Thoracic aorta (tissue), 2 donors: ENCODE measurements around the gene NELFCD. TPM values are rescaled to one million over a fixed set of nuclear protein-coding genes. Genes with fewer than 3 reads are reported as not detected.

Source experiments
- ATAC-seq: fragments of 150-250 bp; one replicate; pipeline ENCODE4 v1.8.0; 2017; ENCODE audit warnings: low read depth; ENCODE audit not compliant: insufficient number of reproducible peaks, low FRiP score
- DNase-seq: peaks from one replicate; pipeline ENCODE4 v3.0.0-alpha.2; 2020; ENCODE audit warnings: low spot score
- H3K27ac ChIP-seq, 2 donors: fragments of 200-600 bp; sonication (generic); 1 replicate in 1 of 2; 2 replicates in 1 of 2; pipeline ENCODE4 v1.5.1; 2016; ENCODE audit warnings: mild to moderate bottlenecking in 2 of 2, moderate library complexity in 2 of 2
- H3K27me3 ChIP-seq: fragments of 200-600 bp; sonication (generic); replicated peaks from 2 replicates; pipeline ENCODE4 v1.6.0; 2016; ENCODE audit warnings: mild to moderate bottlenecking; ENCODE audit not compliant: insufficient read depth
- H3K36me3 ChIP-seq: fragments of 200-600 bp; sonication (generic); one replicate; pipeline ENCODE4 v1.5.1; 2016
- H3K4me1 ChIP-seq, 2 donors: fragments of 200-600 bp; sonication (generic); 1 replicate in 1 of 2; 2 replicates in 1 of 2; pipeline versions ENCODE4 v1.5.1 to v1.6.0; 2016; ENCODE audit warnings: low read depth in 2 of 2, mild to moderate bottlenecking in 1 of 2; ENCODE audit not compliant: control insufficient read depth in 1 of 2
- H3K4me3 ChIP-seq: fragments of 200-600 bp; sonication (generic); 2 replicates; pipeline ENCODE4 v1.5.1; 2016; ENCODE audit warnings: mild to moderate bottlenecking
- H3K9me3 ChIP-seq: fragments of 200-600 bp; sonication (generic); 2 replicates; pipeline ENCODE4 v1.5.1; 2016
- total RNA-seq, 2 donors: library from RNA; depleted of rRNA; stranded (reverse); fragments of >200 nt; gene quantifications; one replicate each; pipeline versions ENCODE4 v1.1.0 to v1.2.3, GENCODE V29; 2016
- TF ChIP-seq, protein P1 (sequence below): fragments of 200-600 bp; sonication (generic); IDR thresholded peaks from one replicate; pipeline ENCODE4 v1.5.1; 2019; ENCODE audit warnings: antibody characterized with exemption

The NELFCD gene
- total RNA-seq, 2 donors from 2014 or later = 50.9 to 52.6 TPM

DNA sequence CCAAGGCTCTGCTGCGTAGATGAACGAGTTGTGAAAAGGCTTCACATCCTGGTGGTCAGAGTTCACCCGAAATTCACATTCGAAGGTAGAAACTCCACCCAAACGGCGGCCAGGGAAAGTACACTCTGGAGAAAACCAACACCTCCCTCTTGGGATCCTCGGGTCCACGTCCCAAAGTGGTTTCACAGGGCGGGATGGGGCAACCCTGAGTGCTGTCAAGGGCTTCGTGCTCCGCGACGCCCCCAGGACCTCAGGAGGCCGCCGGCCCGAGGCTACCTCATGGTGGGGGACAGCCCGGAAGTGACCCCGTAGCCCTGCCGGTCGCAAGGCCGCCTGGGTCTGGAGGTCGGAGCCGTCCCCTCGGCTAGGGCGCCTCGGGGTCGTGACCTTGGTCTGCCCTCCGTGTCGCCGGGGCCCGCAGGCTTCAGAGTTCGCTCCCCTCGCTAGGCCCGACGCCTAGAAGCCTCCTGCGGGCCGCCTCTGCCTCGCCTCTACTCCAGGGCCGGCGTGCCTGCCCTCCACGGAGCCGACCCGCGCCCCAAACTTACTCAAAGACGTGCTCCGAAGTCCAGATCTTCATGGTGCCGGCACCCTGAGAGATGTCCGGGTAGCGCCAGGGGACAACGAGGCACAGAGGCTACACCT is 61.2 kb downstream of the NELFCD start, which contains the start of gene PRELID3B:
TSS of gene PRELID3B (minus strand) at position 636 of the 645 bp plus-strand sequence. CDS start at position 580, 56 bp downstream.
- no peak for DNase-seq

DNA sequence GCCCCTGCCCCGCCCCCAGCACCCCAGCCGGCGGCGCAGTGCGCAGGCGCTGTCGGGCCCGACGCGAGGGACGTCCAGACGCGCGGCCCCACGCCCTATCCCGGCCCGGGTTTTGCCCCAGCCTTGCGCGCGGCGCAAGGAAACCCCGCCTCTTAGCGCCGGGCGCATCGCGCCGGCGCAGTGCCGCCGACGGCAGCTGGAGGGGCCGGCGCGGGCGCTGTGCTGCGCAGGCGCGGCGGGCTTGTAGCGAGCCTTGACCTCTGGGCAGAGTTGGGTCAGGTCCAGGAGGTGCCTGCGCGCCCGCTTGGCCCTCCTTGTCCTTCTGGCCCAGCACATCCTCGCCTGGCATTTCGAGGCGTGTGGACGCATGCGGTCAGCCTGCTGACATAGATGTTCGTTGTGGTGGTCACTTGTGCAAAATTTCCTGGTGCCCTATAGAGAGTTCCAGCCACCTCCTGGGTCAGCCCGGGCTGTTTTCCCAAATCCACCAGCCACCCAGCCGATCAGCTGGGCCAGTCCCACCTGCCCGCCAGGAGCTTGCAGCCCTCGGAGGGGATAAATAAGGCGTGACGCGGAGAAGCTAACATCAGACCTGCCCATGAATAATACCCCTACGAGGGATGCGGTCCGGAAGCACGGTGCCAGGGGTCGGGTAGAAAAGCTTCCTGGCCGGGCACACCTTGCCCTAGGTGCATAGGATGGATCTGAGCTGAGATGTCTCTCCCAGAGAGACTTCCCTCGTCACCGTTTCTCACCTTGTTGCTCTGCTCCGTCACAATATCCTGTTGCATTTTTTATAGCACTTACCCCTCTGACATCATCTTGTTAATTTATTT is 62.0 kb downstream of the NELFCD start:
- H3K36me3 ChIP-seq = no peaks in the 10 kb centered on the region
- H3K27ac ChIP-seq = peak overlapping the region; percentile 57
- peak overlapping the region; percentile 98 for H3K4me3 ChIP-seq
- peaks cover 16 to 24% of the 10 kb centered on the region in 2 donors for H3K4me1 ChIP-seq
- ATAC-seq (peak; percentile 98), DNase-seq (peak; percentile 59)
- TF ChIP-seq, protein P1, sequence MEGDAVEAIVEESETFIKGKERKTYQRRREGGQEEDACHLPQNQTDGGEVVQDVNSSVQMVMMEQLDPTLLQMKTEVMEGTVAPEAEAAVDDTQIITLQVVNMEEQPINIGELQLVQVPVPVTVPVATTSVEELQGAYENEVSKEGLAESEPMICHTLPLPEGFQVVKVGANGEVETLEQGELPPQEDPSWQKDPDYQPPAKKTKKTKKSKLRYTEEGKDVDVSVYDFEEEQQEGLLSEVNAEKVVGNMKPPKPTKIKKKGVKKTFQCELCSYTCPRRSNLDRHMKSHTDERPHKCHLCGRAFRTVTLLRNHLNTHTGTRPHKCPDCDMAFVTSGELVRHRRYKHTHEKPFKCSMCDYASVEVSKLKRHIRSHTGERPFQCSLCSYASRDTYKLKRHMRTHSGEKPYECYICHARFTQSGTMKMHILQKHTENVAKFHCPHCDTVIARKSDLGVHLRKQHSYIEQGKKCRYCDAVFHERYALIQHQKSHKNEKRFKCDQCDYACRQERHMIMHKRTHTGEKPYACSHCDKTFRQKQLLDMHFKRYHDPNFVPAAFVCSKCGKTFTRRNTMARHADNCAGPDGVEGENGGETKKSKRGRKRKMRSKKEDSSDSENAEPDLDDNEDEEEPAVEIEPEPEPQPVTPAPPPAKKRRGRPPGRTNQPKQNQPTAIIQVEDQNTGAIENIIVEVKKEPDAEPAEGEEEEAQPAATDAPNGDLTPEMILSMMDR = no peak
- no peaks in the 10 kb centered on the region for H3K9me3 ChIP-seq
- H3K27me3 ChIP-seq = no peaks in the 10 kb centered on the region

More for the DNA sequence above, 61.2 kb downstream of the NELFCD start, which contains the start of gene PRELID3B:
- peak within 1 kb of the TSS; percentile 57 for H3K27ac ChIP-seq
- no peaks in the 10 kb centered on the region for H3K36me3 ChIP-seq
- TF ChIP-seq, protein P1 = no peak
- peaks cover 16 to 24% of the 10 kb centered on the region in 2 donors for H3K4me1 ChIP-seq
- ATAC-seq = no peak
- H3K4me3 ChIP-seq = peak within 1 kb of the TSS; percentile 98
- no peaks in the 10 kb centered on the region for H3K9me3 ChIP-seq
- H3K27me3 ChIP-seq = no peaks in the 10 kb centered on the region

DNA sequence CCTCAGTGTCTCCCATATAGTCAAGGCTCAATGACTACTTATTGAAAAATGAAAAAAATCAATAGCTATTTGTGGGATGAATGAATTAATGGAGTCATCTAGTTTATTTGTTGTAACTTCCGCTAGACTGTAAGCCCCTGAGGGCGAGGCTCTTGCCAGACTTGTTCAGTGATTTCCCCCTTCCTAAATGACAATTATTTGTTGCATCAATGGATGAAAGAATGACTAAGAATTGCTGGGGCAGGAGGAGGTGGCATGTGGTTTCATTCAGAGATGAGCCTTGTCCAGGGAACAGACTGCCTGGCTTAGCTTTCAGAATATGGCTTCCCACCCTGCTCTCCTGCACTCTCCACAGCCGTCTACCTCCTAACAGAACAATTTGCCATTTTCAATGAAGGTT is 62.6 kb downstream of the NELFCD start:
- TF ChIP-seq, protein P1 = no peak
- Histone ChIP-seq H3K9me3 (no peaks in the 10 kb centered on the region), H3K4me1 (peaks cover 16 to 24% of the 10 kb centered on the region in 2 donors), H3K4me3 (no peak overlapping the region), H3K27me3 (no peaks in the 10 kb centered on the region), H3K27ac (no peak overlapping the region), H3K36me3 (no peaks in the 10 kb centered on the region)
- ATAC-seq = no peak
- no peak for DNase-seq

DNA sequence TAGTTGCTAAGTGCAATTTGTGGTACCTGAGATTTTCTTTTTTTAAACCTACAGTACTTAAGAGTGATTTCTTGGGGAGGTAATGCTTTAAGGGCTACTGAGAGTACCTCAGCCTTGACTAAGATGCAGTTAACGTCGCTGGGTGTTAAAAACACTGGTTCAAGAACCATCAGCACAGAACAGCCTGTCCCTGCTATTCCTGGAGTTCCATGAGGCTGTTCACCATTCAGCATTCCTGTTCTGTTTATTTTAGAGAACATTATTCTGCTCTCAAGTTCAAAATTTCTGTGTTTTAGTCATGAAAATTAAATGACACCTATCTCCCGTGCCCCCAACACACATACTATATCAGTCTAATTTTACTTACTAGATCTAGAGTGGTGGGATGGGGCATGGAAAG is 63.2 kb downstream of the NELFCD start:
- Histone ChIP-seq H3K9me3 (no peaks in the 10 kb centered on the region), H3K27ac (no peak overlapping the region), H3K36me3 (no peaks in the 10 kb centered on the region), H3K4me1 (peaks cover 16 to 24% of the 10 kb centered on the region in 2 donors), H3K27me3 (no peaks in the 10 kb centered on the region), H3K4me3 (no peak overlapping the region)
- ATAC-seq = no peak
- DNase-seq = no peak
- TF ChIP-seq, protein P1 = no peak

Other genes with a start within 250 kb of the NELFCD start
- gene GNAS-AS1, start 130.4 kb upstream of the NELFCD start, total RNA-seq = under 1 TPM; 0.21 to 0.81 TPM
- 100 to 1,000 TPM; 742 to 943 TPM for gene GNAS, start 128.5 kb upstream of the NELFCD start, total RNA-seq
- 100 to 1,000 TPM; 242 to 436 TPM for gene CTSZ, start 26.0 kb downstream of the NELFCD start, total RNA-seq
- under 1 TPM in 1 of 2 donors, not detected in 1; 0.54 TPM for gene TUBB1, start 38.2 kb downstream of the NELFCD start, total RNA-seq
- gene ATP5F1E, start 51.1 kb downstream of the NELFCD start, total RNA-seq = 10 to 100 TPM; 16.8 to 21.1 TPM
- gene PRELID3B, start 61.5 kb downstream of the NELFCD start, total RNA-seq = 10 to 100 TPM; 25.5 to 30.5 TPM
- 1 to 10 TPM; 1.1 to 1.3 TPM for gene ZNF831, start 182.6 kb downstream of the NELFCD start, total RNA-seq